Measurements from ENCODE around the gene BCORL1. TPM values are rescaled to one million over a fixed set of nuclear protein-coding genes. Genes with fewer than 3 reads are reported as not detected.

BCORL1 gene
- total and polyA plus RNA-seq, 2 donors from 2014 or later, result 3.9 to 14.1 TPM

- no peaks in the 10 kb centered on the region for H3K27me3 ChIP-seq (ENCODE audit: control insufficient read depth, insufficient read depth, low read length)
- DNase-seq (no peak), FAIRE-seq (no peak)
- H3K9me3 ChIP-seq (ENCODE audit: control insufficient read depth in 2 of 3, insufficient read depth in 1 of 3, low read length in 3 of 3), result no peaks in the 10 kb centered on the region
- H3K27ac ChIP-seq (ENCODE audit: low read depth in 2 of 2, low read length in 2 of 2), result no peak overlapping the region
- H3K9ac ChIP-seq (ENCODE audit: low read length in 3 of 3), result peak overlapping the region in 1 of 3 donors; percentile 40
- no peaks in the 10 kb centered on the region for H3K36me3 ChIP-seq (ENCODE audit: control insufficient read depth in 2 of 3, insufficient read depth in 3 of 3, low read length in 3 of 3)
- no peak for TF ChIP-seq CTCF (IDR thresholded peaks at IDR 0.05; ENCODE audit: borderline replicate concordance, extremely low read depth, insufficient read depth)
- H3K4me3 ChIP-seq (ENCODE audit: low read length in 3 of 3), result peak overlapping the region; percentile 30 to 63 (median 44)
- intact Hi-C loops (cut with DNase I), result no loop called here
- H3K4me1 ChIP-seq (ENCODE audit: control insufficient read depth in 2 of 3, insufficient read depth in 2 of 3, low read depth in 1 of 3, low read length in 3 of 3), result no peaks in the 10 kb centered on the region
Measured at GRCh38 chrX:129981200-129981553, 1.3 kb upstream of the BCORL1 start.

GRCh38 chrX:129981752-129982299 is 609 bp upstream of the BCORL1 start:
- FAIRE-seq, result no peak
- intact Hi-C loops (cut with DNase I), result no loop called here
- TF ChIP-seq CTCF (IDR thresholded peaks at IDR 0.05; ENCODE audit: borderline replicate concordance, extremely low read depth, insufficient read depth), result no peak
- Histone ChIP-seq H3K36me3 (ENCODE audit: control insufficient read depth in 2 of 3, insufficient read depth in 3 of 3, low read length in 3 of 3) (no peaks in the 10 kb centered on the region), H3K9ac (ENCODE audit: low read length in 3 of 3) (no peak overlapping the region), H3K4me1 (ENCODE audit: control insufficient read depth in 2 of 3, insufficient read depth in 2 of 3, low read depth in 1 of 3, low read length in 3 of 3) (no peaks in the 10 kb centered on the region), H3K27ac (ENCODE audit: low read depth in 2 of 2, low read length in 2 of 2) (no peak overlapping the region), H3K27me3 (ENCODE audit: control insufficient read depth, insufficient read depth, low read length) (no peaks in the 10 kb centered on the region), H3K4me3 (ENCODE audit: low read length in 3 of 3) (peak overlapping the region; percentile 44 to 63 (median 55)), H3K9me3 (ENCODE audit: control insufficient read depth in 2 of 3, insufficient read depth in 1 of 3, low read length in 3 of 3) (no peaks in the 10 kb centered on the region)
- DNase-seq, result no peak

- no peaks in the 10 kb centered on the region for H3K27me3 ChIP-seq (ENCODE audit: control insufficient read depth, insufficient read depth, low read length)
- H3K4me3 ChIP-seq (ENCODE audit: low read length in 3 of 3), result peak overlapping the region in 2 of 3 donors; percentile 16 to 29
- peak in 4 of 5 donors; percentile 44 to 81 (median 61) for DNase-seq
- no peak for TF ChIP-seq CTCF (IDR thresholded peaks at IDR 0.05; ENCODE audit: borderline replicate concordance, extremely low read depth, insufficient read depth)
- H3K27ac ChIP-seq (ENCODE audit: low read depth in 2 of 2, low read length in 2 of 2), result no peak overlapping the region
- H3K36me3 ChIP-seq (ENCODE audit: control insufficient read depth in 2 of 3, insufficient read depth in 3 of 3, low read length in 3 of 3), result no peaks in the 10 kb centered on the region
- H3K9me3 ChIP-seq (ENCODE audit: control insufficient read depth in 2 of 3, insufficient read depth in 1 of 3, low read length in 3 of 3), result no peaks in the 10 kb centered on the region
- intact Hi-C loops (cut with DNase I), result no loop called here
- FAIRE-seq, result no peak
- H3K9ac ChIP-seq (ENCODE audit: low read length in 3 of 3), result no peak overlapping the region
- H3K4me1 ChIP-seq (ENCODE audit: control insufficient read depth in 2 of 3, insufficient read depth in 2 of 3, low read depth in 1 of 3, low read length in 3 of 3), result no peaks in the 10 kb centered on the region
Measured at GRCh38 chrX:129983575-129984110, 1.2 kb downstream of the BCORL1 start.

Measured in kidney (tissue), 14 donors.